PFSK-1 (cell line): ENCODE data around the gene POLR1D.

Experiments used
- FOXP2 ChIP-seq: optimal IDR thresholded peaks from 2 replicates; pipeline ENCODE3; 2011; ENCODE audit warnings: borderline replicate concordance, control low read depth, inconsistent platforms; ENCODE audit not compliant: insufficient read depth; ENCODE audit errors: extremely low read length, extremely low read depth
- POLR2AphosphoS5 ChIP-seq: IDR thresholded peaks from 2 replicates; pipeline ENCODE4 v1.6.1; 2012; ENCODE audit warnings: low read depth, mild to moderate bottlenecking, control low read depth, low read length, moderate library complexity
- SIN3A ChIP-seq: IDR thresholded peaks from 2 replicates; pipeline ENCODE4 v1.6.1; 2012; ENCODE audit warnings: mild to moderate bottlenecking, low read length, moderate library complexity, borderline replicate concordance; ENCODE audit not compliant: insufficient read depth
- TAF1 ChIP-seq: IDR thresholded peaks from 2 replicates; pipeline ENCODE4 v1.6.1; 2012; ENCODE audit warnings: low read length, control low read depth, borderline replicate concordance; ENCODE audit not compliant: insufficient read depth
- TF ChIP-seq, protein P1 (sequence below), 2 experiments: IDR thresholded peaks; 2 replicates each; pipeline versions ENCODE4 v1.6.1 to v1.8.0; 2011 to 2012; ENCODE audit warnings: low read depth in 2 of 2, low read length in 2 of 2, control low read depth in 1 of 2, inconsistent platforms in 1 of 2, mild to moderate bottlenecking in 1 of 2, moderate library complexity in 1 of 2; ENCODE audit not compliant: insufficient read depth in 1 of 2

The POLR1D gene

DNA sequence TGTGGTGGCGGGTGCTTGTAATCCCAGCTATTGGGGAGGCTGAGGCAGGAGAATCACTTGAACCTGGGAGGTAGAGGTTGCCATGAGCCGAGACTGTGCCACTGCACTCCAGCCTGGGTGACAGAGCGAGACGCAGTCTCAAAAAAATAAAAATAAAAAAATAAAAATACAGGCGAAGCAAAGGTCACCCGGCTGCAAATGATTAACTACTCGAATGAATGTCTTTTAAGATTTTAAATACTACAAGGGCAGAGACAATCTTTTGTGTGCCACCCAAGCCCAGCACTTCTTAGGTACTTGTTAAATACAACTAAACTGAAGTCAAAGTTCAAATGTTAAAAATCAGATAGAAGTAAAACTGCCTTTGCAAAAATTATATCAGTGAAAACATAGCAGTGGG is 8.1 kb upstream of the POLR1D start:
- no peak for TF ChIP-seq FOXP2
- TF ChIP-seq, protein P1, sequence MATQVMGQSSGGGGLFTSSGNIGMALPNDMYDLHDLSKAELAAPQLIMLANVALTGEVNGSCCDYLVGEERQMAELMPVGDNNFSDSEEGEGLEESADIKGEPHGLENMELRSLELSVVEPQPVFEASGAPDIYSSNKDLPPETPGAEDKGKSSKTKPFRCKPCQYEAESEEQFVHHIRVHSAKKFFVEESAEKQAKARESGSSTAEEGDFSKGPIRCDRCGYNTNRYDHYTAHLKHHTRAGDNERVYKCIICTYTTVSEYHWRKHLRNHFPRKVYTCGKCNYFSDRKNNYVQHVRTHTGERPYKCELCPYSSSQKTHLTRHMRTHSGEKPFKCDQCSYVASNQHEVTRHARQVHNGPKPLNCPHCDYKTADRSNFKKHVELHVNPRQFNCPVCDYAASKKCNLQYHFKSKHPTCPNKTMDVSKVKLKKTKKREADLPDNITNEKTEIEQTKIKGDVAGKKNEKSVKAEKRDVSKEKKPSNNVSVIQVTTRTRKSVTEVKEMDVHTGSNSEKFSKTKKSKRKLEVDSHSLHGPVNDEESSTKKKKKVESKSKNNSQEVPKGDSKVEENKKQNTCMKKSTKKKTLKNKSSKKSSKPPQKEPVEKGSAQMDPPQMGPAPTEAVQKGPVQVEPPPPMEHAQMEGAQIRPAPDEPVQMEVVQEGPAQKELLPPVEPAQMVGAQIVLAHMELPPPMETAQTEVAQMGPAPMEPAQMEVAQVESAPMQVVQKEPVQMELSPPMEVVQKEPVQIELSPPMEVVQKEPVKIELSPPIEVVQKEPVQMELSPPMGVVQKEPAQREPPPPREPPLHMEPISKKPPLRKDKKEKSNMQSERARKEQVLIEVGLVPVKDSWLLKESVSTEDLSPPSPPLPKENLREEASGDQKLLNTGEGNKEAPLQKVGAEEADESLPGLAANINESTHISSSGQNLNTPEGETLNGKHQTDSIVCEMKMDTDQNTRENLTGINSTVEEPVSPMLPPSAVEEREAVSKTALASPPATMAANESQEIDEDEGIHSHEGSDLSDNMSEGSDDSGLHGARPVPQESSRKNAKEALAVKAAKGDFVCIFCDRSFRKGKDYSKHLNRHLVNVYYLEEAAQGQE (IDR thresholded peaks at IDR 0.05; ENCODE audit: insufficient read depth in 1 of 2, low read depth in 2 of 2, low read length in 2 of 2), result no peak
- no peak for TF ChIP-seq TAF1
- TF ChIP-seq SIN3A, result no peak
- TF ChIP-seq POLR2AphosphoS5, result no peak

DNA sequence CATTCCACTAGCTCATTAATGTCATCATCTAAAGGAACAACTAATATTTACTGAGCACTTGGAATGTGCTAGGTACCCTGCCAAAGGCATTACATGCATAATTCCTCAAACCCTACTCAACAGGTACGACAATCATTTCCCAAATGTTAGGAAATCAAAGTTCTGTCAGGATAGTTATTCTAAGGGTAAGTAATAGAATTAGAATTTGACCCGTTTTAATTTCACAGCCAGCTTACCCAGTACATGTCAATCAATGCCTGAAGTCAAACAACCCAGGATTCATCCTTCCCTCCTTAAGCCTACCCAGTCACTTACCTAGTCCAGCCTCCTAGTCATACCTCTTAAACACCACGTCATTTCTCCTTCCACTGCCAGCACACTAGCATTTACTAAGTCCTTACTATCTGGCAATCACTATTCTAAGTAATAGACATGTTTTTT is 3.8 kb upstream of the POLR1D start:
- no peak for TF ChIP-seq FOXP2
- TF ChIP-seq TAF1, result no peak
- no peak for TF ChIP-seq POLR2AphosphoS5
- TF ChIP-seq SIN3A, result no peak
- TF ChIP-seq, protein P1 (IDR thresholded peaks at IDR 0.05; ENCODE audit: insufficient read depth in 1 of 2, low read depth in 2 of 2, low read length in 2 of 2), result no peak

DNA sequence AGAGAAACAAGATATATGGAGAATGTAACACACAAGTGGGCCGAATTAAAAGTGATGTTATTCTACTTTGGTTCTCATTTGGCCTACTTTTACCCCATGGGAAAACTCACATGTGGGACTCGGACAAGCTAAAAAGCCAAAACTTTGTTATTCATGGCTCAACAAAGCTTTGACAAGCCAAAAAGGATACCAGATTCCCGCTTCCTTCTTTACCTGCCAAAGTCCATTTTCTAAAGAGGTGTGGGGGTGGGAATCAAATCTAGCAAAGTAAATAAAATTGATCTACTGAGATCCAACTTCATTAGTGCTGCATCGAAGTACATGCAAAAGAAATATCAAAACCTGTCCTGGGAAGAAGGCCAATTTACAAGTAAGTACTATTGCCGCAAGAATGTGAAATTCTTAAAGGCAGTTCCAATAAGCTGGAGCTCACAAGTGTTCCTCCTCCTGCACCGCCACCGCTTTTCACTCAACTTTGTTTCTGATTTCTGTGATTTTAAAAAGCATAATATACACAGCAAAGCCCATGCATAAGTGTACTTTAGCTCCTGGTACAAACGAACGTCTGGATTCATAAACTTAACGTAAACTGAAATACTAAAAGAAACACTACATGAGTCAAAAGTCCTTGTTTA is 2.5 kb upstream of the POLR1D start:
- TF ChIP-seq FOXP2 (no peak), SIN3A (no peak), TAF1 (no peak), POLR2AphosphoS5 (no peak)
- TF ChIP-seq, protein P1 (IDR thresholded peaks at IDR 0.05; ENCODE audit: insufficient read depth in 1 of 2, low read depth in 2 of 2, low read length in 2 of 2), result no peak

DNA sequence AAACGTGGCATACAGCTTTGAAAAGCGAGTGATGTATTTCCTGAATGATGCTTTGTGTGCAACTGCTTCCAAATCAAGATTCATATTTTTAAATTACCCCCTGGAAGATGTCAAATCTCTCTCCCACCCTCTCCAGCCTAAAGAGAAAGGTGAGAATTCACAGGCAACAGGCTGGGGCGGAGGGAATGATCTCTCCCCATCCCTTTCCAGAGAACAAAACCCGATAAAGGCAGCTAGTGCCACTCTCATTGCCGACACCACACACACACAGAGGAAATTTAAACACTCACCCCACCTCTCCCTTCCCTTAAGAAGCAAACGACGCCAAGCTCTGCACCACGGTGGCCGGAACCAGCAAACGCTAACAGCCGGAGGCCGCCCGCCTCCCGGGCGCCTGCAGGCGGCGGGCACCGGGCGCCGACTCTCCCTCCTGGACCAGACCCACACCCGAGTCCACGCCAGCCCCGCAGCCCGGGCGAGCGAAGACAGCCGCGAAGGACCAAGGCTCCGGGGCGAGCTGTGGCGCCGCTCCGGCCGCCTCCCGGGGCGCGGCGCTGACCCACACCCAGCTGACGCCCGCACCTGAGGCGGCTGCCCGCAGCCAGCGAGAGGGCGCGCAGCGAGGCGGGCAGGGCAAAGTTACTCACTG is 1.8 kb upstream of the POLR1D start:
- TF ChIP-seq TAF1 (no peak), POLR2AphosphoS5 (no peak), SIN3A (no peak), FOXP2 (no peak)
- TF ChIP-seq, protein P1 (IDR thresholded peaks at IDR 0.05; ENCODE audit: insufficient read depth in 1 of 2, low read depth in 2 of 2, low read length in 2 of 2), result no peak
